ENCODE data around the gene CSMD2. TPM values are rescaled to one million over a fixed set of nuclear protein-coding genes. Genes with fewer than 3 reads are reported as not detected.

Gene CSMD2
- total RNA-seq, 2 donors from 2014 or later, result 0.62 to 2.8 TPM

GRCh38 chr1:33972676-33973395, 192.2 kb downstream of the CSMD2 start:
- H3K9me3 Mint-ChIP-seq, result no peaks in the 10 kb centered on the region
- Histone ChIP-seq H3K27ac (ENCODE audit: low read depth, low read length) (no peak overlapping the region), H3K36me3 (ENCODE audit: control insufficient read depth, insufficient read depth, low read length) (no peaks in the 10 kb centered on the region), H3K4me3 (ENCODE audit: low read length) (no peak overlapping the region), H3K9ac (ENCODE audit: extremely low read depth, low read length, poor library complexity, severe bottlenecking) (no peak overlapping the region), H3K9me3 (ENCODE audit: control insufficient read depth, low read length) (no peaks in the 10 kb centered on the region), H3K27me3 (ENCODE audit: control insufficient read depth, insufficient read depth, low read length, poor library complexity, severe bottlenecking) (no peaks in the 10 kb centered on the region), H3K4me1 (ENCODE audit: control insufficient read depth, insufficient read depth, low read length) (peaks cover 2% of the 10 kb centered on the region)
- no peak for DNase-seq
- whole genome bisulfite sequencing, 2 experiments (ENCODE audit: insufficient coverage in 1 of 2, insufficient read length in 1 of 2), result 84 to 87% methylated on average over 9 to 10 of the region's 10 CpGs
- H3K36me3 Mint-ChIP-seq (ENCODE audit: low read depth), result no peaks in the 10 kb centered on the region
- H3K27ac Mint-ChIP-seq, result no peak overlapping the region
- peaks cover 8% of the 10 kb centered on the region for H3K27me3 Mint-ChIP-seq (ENCODE audit: insufficient read depth)
- peaks cover 4% of the 10 kb centered on the region for H3K4me1 Mint-ChIP-seq
- no peak for TF ChIP-seq CTCF (conservative IDR thresholded peaks at IDR 0.05)
- H3K4me3 Mint-ChIP-seq, result no peak overlapping the region

- H3K4me3 Mint-ChIP-seq, result no peak overlapping the region
- WGBS, 2 experiments (ENCODE audit: insufficient coverage in 1 of 2, insufficient read length in 1 of 2), result 76 to 84% methylated on average over 6 to 7 of the region's 7 CpGs
Measured at GRCh38 chr1:33971913-33972312, 193.1 kb downstream of the CSMD2 start.

GRCh38 chr1:33971018-33971710, 193.9 kb downstream of the CSMD2 start:
- no peaks in the 10 kb centered on the region for H3K36me3 ChIP-seq (ENCODE audit: control insufficient read depth, insufficient read depth, low read length)
- no peak overlapping the region for H3K9ac ChIP-seq (ENCODE audit: extremely low read depth, low read length, poor library complexity, severe bottlenecking)
- no peak overlapping the region for H3K27ac ChIP-seq (ENCODE audit: low read depth, low read length)
- Mint-ChIP-seq H3K27ac (peak overlapping the region; percentile 44), H3K9me3 (no peaks in the 10 kb centered on the region), H3K27me3 (ENCODE audit: insufficient read depth) (peaks cover 2% of the 10 kb centered on the region), H3K4me3 (no peak overlapping the region), H3K36me3 (ENCODE audit: low read depth) (no peaks in the 10 kb centered on the region), H3K4me1 (peaks cover 10% of the 10 kb centered on the region)
- 86 to 93% methylated on average over 12 to 17 of the region's 17 CpGs for WGBS, 2 experiments (ENCODE audit: insufficient coverage in 1 of 2, insufficient read length in 1 of 2)
- H3K4me1 ChIP-seq (ENCODE audit: control insufficient read depth, insufficient read depth, low read length), result peaks cover 2% of the 10 kb centered on the region
- H3K4me3 ChIP-seq (ENCODE audit: low read length), result no peak overlapping the region
- no peaks in the 10 kb centered on the region for H3K27me3 ChIP-seq (ENCODE audit: control insufficient read depth, insufficient read depth, low read length, poor library complexity, severe bottlenecking)
- no peak for TF ChIP-seq CTCF (conservative IDR thresholded peaks at IDR 0.05)
- no peak for DNase-seq
- H3K9me3 ChIP-seq (ENCODE audit: control insufficient read depth, low read length), result no peaks in the 10 kb centered on the region

More at GRCh38 chr1:33971913-33972312, 193.1 kb downstream of the CSMD2 start:
- Histone ChIP-seq H3K27me3 (ENCODE audit: control insufficient read depth, insufficient read depth, low read length, poor library complexity, severe bottlenecking) (no peaks in the 10 kb centered on the region), H3K27ac (ENCODE audit: low read depth, low read length) (no peak overlapping the region), H3K4me3 (ENCODE audit: low read length) (no peak overlapping the region), H3K9ac (ENCODE audit: extremely low read depth, low read length, poor library complexity, severe bottlenecking) (no peak overlapping the region), H3K36me3 (ENCODE audit: control insufficient read depth, insufficient read depth, low read length) (no peaks in the 10 kb centered on the region), H3K9me3 (ENCODE audit: control insufficient read depth, low read length) (no peaks in the 10 kb centered on the region), H3K4me1 (ENCODE audit: control insufficient read depth, insufficient read depth, low read length) (peaks cover 2% of the 10 kb centered on the region)
- no peaks in the 10 kb centered on the region for H3K36me3 Mint-ChIP-seq (ENCODE audit: low read depth)
- H3K4me1 Mint-ChIP-seq, result peaks cover 4% of the 10 kb centered on the region
- H3K27ac Mint-ChIP-seq, result no peak overlapping the region
- TF ChIP-seq CTCF (conservative IDR thresholded peaks at IDR 0.05), result no peak
- no peak for DNase-seq
- no peaks in the 10 kb centered on the region for H3K9me3 Mint-ChIP-seq
- peaks cover 3% of the 10 kb centered on the region for H3K27me3 Mint-ChIP-seq (ENCODE audit: insufficient read depth)
